ENCODE measurements around the gene RYR2. TPM values are rescaled to one million over a fixed set of nuclear protein-coding genes. Genes with fewer than 3 reads are reported as not detected.

RYR2 gene
- total RNA-seq, 4 donors from 2014 or later = 0.16 to 1.4 (median 0.60) TPM

- no peak for TF ChIP-seq CTCF (IDR thresholded peaks at IDR 0.05; ENCODE audit: low read depth)
Observed at GRCh38 chr1:237681210-237681609, 639.2 kb downstream of the RYR2 start.

- TF ChIP-seq CTCF (IDR thresholded peaks at IDR 0.05; ENCODE audit: low read depth) = no peak
Observed at GRCh38 chr1:237684236-237684635, 642.3 kb downstream of the RYR2 start.

GRCh38 chr1:237685551-237685950, 643.6 kb downstream of the RYR2 start:
- no peak for TF ChIP-seq CTCF (IDR thresholded peaks at IDR 0.05; ENCODE audit: low read depth)

GRCh38 chr1:237687804-237688203, 645.8 kb downstream of the RYR2 start:
- TF ChIP-seq CTCF (IDR thresholded peaks at IDR 0.05; ENCODE audit: low read depth) = no peak

GRCh38 chr1:237690656-237691055, 648.7 kb downstream of the RYR2 start:
- TF ChIP-seq CTCF (IDR thresholded peaks at IDR 0.05; ENCODE audit: low read depth) = no peak

- TF ChIP-seq CTCF (IDR thresholded peaks at IDR 0.05; ENCODE audit: low read depth) = no peak
Observed at GRCh38 chr1:237692255-237692654, 650.3 kb downstream of the RYR2 start.

GRCh38 chr1:237695878-237696277, 653.9 kb downstream of the RYR2 start:
- no peak for TF ChIP-seq CTCF (IDR thresholded peaks at IDR 0.05; ENCODE audit: low read depth)
